Lower lobe of right lung (tissue), 2 donors: ENCODE data around the gene RBFOX2. TPM values are rescaled to one million over a fixed set of nuclear protein-coding genes. Genes with fewer than 3 reads are reported as not detected.

Experiments
- ATAC-seq, 2 donors: fragments of 200-7000 bp; cut with Tn5 transposase; one replicate each; pipeline ENCODE4 v1.9.1; 2020 to 2022; ENCODE audit warnings: mild to moderate bottlenecking in 2 of 2, moderate library complexity in 2 of 2
- DNase-seq: peaks from one replicate; pipeline ENCODE4 v3.0.0-alpha.2; 2020
- H3K27ac ChIP-seq: fragments of 200-600 bp; one replicate; pipeline ENCODE4 v1.8.0; 2022
- H3K27me3 ChIP-seq: fragments of 200-600 bp; one replicate; pipeline ENCODE4 v1.8.0; 2022; ENCODE audit warnings: low read depth
- H3K36me3 ChIP-seq: fragments of 200-600 bp; one replicate; pipeline ENCODE4 v1.8.0; 2022; ENCODE audit warnings: mild to moderate bottlenecking
- H3K4me1 ChIP-seq: fragments of 200-600 bp; one replicate; pipeline ENCODE4 v1.8.0; 2022
- H3K4me3 ChIP-seq: fragments of 200-600 bp; one replicate; pipeline ENCODE4 v1.8.0; 2022; ENCODE audit warnings: mild to moderate bottlenecking
- H3K9me3 ChIP-seq: fragments of 200-600 bp; one replicate; pipeline ENCODE4 v1.8.0; 2022
- intact Hi-C: fragments of 100-400 bp; cut with DNase I; formaldehyde crosslinking; loops from one replicate; pipeline ENCODE4 v1.11.0; 2022
- total RNA-seq: library from RNA; stranded (reverse); fragmentation: NEBNext Ultra II Directional; extraction: Animal tissue kit (Norgen Biotek cat#: 25700); gene quantifications from one replicate; pipeline ENCODE4 v1.2.1, GENCODE V29; 2021
- TF ChIP-seq, protein P1 (sequence below): fragments of 200-600 bp; IDR thresholded peaks from one replicate; pipeline ENCODE4 v1.8.0; 2022; ENCODE audit warnings: antibody characterized with exemption, mild to moderate bottlenecking
- donor health status: DM: no; HTN: yes; CAD: no; lungs with severe emphysema.

The RBFOX2 gene
- total RNA-seq, 1 donor from 2014 or later, result 50.1 TPM

DNA sequence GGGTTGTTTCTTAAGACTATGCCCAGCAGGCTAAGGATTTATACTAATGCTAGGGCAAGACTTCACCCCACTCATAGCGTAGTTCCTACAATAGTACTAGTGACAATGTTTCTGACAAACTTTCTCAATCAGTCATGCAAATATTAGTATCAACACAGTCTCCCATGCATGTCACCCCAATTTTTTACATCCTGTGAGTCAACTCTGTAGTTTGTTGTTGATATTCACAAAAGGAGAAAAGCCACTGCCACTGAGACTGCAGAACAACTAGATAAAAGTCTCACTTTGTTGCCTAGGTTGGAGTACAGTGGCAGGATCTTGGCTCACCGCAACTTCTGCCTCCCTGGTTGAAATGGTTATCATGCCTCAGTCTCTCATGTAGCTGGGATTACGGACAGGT is 155.2 kb downstream of the RBFOX2 start:
- no peaks in the 10 kb centered on the region for H3K9me3 ChIP-seq
- TF ChIP-seq, protein P1, sequence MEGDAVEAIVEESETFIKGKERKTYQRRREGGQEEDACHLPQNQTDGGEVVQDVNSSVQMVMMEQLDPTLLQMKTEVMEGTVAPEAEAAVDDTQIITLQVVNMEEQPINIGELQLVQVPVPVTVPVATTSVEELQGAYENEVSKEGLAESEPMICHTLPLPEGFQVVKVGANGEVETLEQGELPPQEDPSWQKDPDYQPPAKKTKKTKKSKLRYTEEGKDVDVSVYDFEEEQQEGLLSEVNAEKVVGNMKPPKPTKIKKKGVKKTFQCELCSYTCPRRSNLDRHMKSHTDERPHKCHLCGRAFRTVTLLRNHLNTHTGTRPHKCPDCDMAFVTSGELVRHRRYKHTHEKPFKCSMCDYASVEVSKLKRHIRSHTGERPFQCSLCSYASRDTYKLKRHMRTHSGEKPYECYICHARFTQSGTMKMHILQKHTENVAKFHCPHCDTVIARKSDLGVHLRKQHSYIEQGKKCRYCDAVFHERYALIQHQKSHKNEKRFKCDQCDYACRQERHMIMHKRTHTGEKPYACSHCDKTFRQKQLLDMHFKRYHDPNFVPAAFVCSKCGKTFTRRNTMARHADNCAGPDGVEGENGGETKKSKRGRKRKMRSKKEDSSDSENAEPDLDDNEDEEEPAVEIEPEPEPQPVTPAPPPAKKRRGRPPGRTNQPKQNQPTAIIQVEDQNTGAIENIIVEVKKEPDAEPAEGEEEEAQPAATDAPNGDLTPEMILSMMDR, result no peak
- no peaks in the 10 kb centered on the region for H3K36me3 ChIP-seq
- intact Hi-C loops, result no loop called here
- H3K27ac ChIP-seq, result no peak overlapping the region
- no peak overlapping the region for H3K4me3 ChIP-seq
- H3K27me3 ChIP-seq, result no peaks in the 10 kb centered on the region
- no peak for DNase-seq
- no peak for ATAC-seq
- H3K4me1 ChIP-seq, result no peaks in the 10 kb centered on the region

DNA sequence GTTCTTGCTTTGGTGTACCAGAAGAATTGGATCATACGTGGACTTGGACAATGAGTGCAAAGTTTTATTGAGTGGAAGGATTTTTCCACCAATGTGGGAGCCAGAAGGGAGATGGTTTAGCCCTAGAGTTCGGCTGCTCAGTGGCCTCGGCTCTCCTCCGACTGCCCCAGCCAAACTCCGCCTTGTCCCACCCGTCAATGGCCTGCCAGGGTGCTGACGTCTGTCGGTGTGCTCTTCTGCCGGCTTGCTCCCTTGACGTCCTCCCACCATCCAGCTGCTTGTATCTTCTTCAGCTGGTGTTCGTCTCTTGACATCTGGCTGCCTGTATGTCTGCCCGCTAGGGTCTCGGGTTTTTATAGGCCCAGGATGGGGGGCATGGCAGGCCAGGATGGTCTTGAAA is 156.2 kb downstream of the RBFOX2 start:
- H3K9me3 ChIP-seq, result no peaks in the 10 kb centered on the region
- ATAC-seq (no peak), DNase-seq (no peak)
- H3K36me3 ChIP-seq, result no peaks in the 10 kb centered on the region
- TF ChIP-seq, protein P1, result no peak
- H3K4me1 ChIP-seq, result no peaks in the 10 kb centered on the region
- intact Hi-C loops, result no loop called here
- H3K27ac ChIP-seq, result no peak overlapping the region
- H3K4me3 ChIP-seq, result no peak overlapping the region
- no peaks in the 10 kb centered on the region for H3K27me3 ChIP-seq

DNA sequence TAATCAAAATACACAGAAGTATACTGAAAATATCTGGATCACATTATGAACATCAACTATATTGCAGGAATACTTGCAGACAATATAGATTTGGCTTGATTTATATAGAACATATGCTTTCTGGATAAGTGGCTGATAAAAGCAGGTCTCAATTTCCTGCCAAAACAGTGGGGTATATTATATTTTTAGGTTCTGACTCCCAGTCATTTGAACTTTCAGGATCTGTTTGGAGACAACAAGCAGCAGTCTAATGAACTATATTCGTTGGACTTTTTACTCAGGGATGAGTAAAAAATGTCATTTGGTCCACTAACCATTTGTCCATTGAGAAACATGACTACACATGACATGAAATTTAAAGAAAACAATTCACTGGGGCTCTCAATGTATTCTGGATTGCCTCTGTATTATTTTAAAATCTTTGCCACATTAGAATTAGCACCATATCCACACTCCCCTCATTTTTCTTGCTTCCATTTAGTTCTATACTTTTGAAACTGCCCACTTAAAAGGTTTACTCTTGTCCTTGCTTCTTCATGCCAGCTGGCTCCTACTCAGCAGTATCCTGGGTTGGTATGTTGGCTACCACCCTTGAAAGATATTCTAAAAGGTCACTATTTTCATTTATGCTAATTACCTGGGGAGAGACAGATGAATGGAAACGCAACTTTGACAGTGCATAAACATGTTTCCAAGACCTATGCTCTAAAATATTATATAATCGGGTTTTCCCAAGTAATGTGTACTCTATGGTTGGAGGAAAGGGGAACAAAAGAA is 157.9 kb downstream of the RBFOX2 start:
- Histone ChIP-seq H3K4me1 (no peaks in the 10 kb centered on the region), H3K36me3 (no peaks in the 10 kb centered on the region), H3K27ac (no peak overlapping the region), H3K27me3 (no peaks in the 10 kb centered on the region), H3K9me3 (no peaks in the 10 kb centered on the region), H3K4me3 (no peak overlapping the region)
- intact Hi-C loops, result no loop called here
- TF ChIP-seq, protein P1, result no peak
- no peak for DNase-seq
- no peak for ATAC-seq

DNA sequence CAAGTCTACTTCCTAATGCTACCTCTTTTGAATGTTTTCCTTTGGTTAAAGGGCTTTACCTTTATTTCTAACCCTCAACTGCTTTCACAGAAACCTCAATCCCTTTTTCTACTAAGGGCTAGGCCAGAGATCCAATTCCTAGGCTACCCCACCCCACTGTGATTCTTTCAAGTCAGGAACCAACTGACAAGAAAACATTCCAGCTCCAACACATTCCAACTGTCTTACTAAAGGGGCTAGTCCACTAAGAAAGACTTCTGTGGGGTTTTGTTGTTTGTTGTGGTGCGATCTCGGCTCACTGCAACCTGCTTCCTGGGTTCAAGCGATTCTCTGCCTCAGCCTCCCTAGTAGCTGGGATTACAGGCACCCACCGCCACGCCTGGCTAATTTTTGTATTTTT is 159.7 kb downstream of the RBFOX2 start:
- ATAC-seq (no peak), DNase-seq (no peak)
- H3K4me1 ChIP-seq, result no peaks in the 10 kb centered on the region
- H3K27me3 ChIP-seq, result no peaks in the 10 kb centered on the region
- TF ChIP-seq, protein P1, result no peak
- no peak overlapping the region for H3K4me3 ChIP-seq
- H3K9me3 ChIP-seq, result no peaks in the 10 kb centered on the region
- no peak overlapping the region for H3K27ac ChIP-seq
- no peaks in the 10 kb centered on the region for H3K36me3 ChIP-seq
- intact Hi-C loops, result no loop called here

DNA sequence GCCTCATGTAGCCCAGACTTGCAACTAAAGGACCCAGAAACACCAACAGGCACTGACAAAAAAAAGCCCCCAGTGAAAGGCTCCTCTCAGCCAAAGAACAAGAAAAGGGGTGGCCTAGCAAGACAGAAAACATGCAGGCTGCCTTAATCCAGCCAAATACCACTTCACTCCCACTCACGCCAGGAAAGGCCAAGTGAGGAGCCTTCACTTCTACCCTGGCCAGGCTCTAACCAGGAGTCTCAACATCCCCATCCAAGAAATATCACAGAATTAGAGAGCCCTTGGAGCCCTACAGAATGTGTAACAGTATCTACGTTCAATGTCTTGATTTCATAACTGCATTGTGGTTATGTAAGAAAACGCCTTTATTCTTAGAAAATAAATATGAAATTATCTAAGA is 162.0 kb downstream of the RBFOX2 start:
- H3K27ac ChIP-seq, result no peak overlapping the region
- no peaks in the 10 kb centered on the region for H3K4me1 ChIP-seq

More for the DNA sequence above, 162.0 kb downstream of the RBFOX2 start:
- Histone ChIP-seq H3K9me3 (no peaks in the 10 kb centered on the region), H3K36me3 (no peaks in the 10 kb centered on the region), H3K4me3 (no peak overlapping the region), H3K27me3 (no peaks in the 10 kb centered on the region)
- TF ChIP-seq, protein P1, result no peak
- no peak for DNase-seq
- peak in 1 of 2 donors; percentile 53 for ATAC-seq
- intact Hi-C loops, result no loop called here
